Gastrocnemius medialis (tissue), 4 donors: Measurements from ENCODE around the gene NFATC4.

Experiments used
- POLR2A ChIP-seq, 2 donors: fragments of 450-650 bp; IDR thresholded peaks; one replicate each; pipeline ENCODE4 v1.6.1; 2017; ENCODE audit warnings: antibody characterized with exemption in 2 of 2, mild to moderate bottlenecking in 2 of 2, moderate library complexity in 2 of 2
- TF ChIP-seq, protein P1 (sequence below), 5 experiments: fragments of 450-650 bp in 3 of 5; fragments of 200-600 bp in 2 of 5; sonication (generic) in 2 of 5; IDR thresholded peaks in 4 of 5; conservative IDR thresholded peaks in 1 of 5; 1 replicate in 4 of 5; 2 replicates in 1 of 5; pipeline ENCODE4 v1.5.1; 2016 to 2019; ENCODE audit warnings: antibody characterized with exemption in 5 of 5, mild to moderate bottlenecking in 3 of 5, moderate library complexity in 3 of 5

DNA sequence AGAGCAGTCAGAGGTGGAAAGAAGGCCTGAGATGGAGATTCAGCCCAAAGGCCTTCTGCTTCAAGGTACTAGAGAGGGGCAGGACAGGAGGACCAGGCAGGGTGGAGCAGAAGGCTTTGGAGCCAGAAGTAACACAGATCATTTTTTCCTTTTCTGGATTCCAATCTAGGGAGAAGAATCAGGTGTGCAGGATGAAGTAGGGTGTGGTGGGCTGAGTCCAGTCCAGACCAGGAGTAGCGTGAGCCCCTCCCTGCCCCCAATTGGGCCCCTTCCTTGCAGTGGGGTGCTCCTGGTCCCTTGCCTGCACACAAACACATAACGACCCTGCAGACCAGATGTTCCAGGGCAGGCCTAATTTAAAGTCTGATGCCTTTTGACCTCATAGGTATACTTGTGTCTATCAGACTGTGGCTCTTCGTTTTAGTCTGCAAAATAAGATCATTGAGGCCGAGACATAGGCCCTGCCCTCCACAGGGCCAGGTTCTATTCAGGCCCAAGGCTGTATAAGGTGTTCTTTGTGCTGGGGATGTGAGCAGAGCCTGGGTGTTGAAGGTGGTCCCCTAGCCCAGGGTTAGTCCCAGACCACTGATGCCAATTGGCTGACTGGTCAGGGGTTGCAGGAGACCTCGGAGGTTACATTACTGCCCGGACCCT lies 29.8 kb downstream of the NFATC4 start:
- TF ChIP-seq, protein P1, sequence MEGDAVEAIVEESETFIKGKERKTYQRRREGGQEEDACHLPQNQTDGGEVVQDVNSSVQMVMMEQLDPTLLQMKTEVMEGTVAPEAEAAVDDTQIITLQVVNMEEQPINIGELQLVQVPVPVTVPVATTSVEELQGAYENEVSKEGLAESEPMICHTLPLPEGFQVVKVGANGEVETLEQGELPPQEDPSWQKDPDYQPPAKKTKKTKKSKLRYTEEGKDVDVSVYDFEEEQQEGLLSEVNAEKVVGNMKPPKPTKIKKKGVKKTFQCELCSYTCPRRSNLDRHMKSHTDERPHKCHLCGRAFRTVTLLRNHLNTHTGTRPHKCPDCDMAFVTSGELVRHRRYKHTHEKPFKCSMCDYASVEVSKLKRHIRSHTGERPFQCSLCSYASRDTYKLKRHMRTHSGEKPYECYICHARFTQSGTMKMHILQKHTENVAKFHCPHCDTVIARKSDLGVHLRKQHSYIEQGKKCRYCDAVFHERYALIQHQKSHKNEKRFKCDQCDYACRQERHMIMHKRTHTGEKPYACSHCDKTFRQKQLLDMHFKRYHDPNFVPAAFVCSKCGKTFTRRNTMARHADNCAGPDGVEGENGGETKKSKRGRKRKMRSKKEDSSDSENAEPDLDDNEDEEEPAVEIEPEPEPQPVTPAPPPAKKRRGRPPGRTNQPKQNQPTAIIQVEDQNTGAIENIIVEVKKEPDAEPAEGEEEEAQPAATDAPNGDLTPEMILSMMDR (IDR thresholded peaks at IDR 0.05 in 4 of 5, conservative IDR thresholded peaks at IDR 0.05 in 1 of 5): no peak
- TF ChIP-seq POLR2A (IDR thresholded peaks at IDR 0.05): no peak
